Activated CD4-positive, alpha-beta memory T cell treated with anti-CD3 and anti-CD28 coated beads for 36 hours (primary cell): Measurements from ENCODE around the gene CLDN7. TPM values are rescaled to one million over a fixed set of nuclear protein-coding genes. Genes with fewer than 3 reads are reported as not detected.

ENCODE experiments used
- CTCF ChIA-PET: fragments of 350-600 bp; sonication (Branson Sonifier 250); formaldehyde crosslinking; loops from one replicate; lab custom pipeline; 2021; ENCODE audit warnings: antibody characterized with exemption, inconsistent platforms; lab: Charles Lee
- POLR2A ChIA-PET: fragments of 350-600 bp; sonication (Branson Sonifier 250); formaldehyde crosslinking; loops from one replicate; lab custom pipeline; 2021; ENCODE audit warnings: antibody characterized with exemption; lab: Charles Lee
- DNase-seq: peaks from one replicate; pipeline ENCODE4 v3.0.0-alpha.2; 2020
- H3K27ac Mint-ChIP-seq: one replicate; pipeline ENCODE4 v1.8.0; 2021; ENCODE audit warnings: mixed read lengths
- H3K27me3 Mint-ChIP-seq: one replicate; pipeline ENCODE4 v1.8.0; 2021; ENCODE audit warnings: mixed read lengths
- H3K36me3 Mint-ChIP-seq: one replicate; pipeline ENCODE4 v1.8.0; 2021; ENCODE audit warnings: mixed read lengths
- H3K4me1 Mint-ChIP-seq: one replicate; pipeline ENCODE4 v1.8.0; 2021; ENCODE audit warnings: low read depth, mixed read lengths
- H3K4me3 Mint-ChIP-seq: one replicate; pipeline ENCODE4 v1.8.0; 2021; ENCODE audit warnings: mild to moderate bottlenecking, mixed read lengths
- H3K9me3 Mint-ChIP-seq: one replicate; pipeline ENCODE4 v1.8.0; 2021; ENCODE audit warnings: mixed read lengths
- intact Hi-C: fragments of 100-400 bp; cut with micrococcal nuclease; formaldehyde crosslinking; loops from one replicate; pipeline ENCODE4 v1.15.1; 2023
- total RNA-seq, 2 experiments: library from RNA; stranded (reverse); gene quantifications; one replicate each; pipeline ENCODE4 v1.2.3, GENCODE V29; 2021

The CLDN7 gene, protein sequence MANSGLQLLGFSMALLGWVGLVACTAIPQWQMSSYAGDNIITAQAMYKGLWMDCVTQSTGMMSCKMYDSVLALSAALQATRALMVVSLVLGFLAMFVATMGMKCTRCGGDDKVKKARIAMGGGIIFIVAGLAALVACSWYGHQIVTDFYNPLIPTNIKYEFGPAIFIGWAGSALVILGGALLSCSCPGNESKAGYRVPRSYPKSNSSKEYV
- 1 to 10 TPM; 1.5 to 1.6 TPM for total RNA-seq

DNA sequence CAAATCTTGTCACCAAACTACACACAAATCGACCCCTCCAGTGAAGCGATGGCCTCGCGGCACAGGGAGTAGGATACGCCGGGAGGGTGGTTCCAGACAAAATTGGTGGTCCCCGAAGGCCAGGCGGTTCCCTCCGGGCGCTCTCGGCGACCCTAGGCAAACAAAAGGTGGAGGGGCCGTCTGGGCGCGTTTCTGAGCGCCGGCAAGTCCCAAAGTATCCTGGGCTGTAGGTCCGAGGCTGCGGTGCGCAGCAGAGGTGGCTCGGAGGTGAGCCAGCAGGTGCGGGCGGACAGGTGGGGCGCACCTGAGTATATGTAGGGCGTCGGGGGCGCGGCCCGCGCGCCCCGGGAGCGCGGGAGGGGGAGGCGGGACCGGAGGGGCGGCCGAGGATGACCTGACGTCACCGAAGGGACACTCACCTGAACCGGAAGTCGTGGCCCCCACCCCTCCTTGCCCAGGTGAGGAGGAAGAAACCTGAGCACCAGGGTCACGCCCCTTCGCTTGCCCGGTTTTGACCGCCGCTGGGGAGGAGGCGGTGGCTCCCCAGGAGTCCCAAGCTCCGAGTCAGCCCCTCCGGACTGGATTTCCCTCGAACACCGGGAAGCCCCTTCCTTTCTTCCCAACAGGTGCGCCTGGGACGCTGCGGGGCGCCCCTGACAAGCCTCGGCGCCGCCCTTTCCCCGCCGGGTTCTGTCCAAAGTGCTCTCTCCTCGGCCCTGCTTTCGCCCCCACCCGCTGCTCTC, at the start of gene CLDN7:
Gene CLDN7, minus strand, starts transcription at position 287 of the 743 bp plus-strand sequence. CDS start 435 bp downstream, outside the sequence.
- no peak for DNase-seq
- peak within 1 kb of the TSS; percentile 28 for H3K27ac Mint-ChIP-seq
- intact Hi-C loops: no loop called here

DNA sequence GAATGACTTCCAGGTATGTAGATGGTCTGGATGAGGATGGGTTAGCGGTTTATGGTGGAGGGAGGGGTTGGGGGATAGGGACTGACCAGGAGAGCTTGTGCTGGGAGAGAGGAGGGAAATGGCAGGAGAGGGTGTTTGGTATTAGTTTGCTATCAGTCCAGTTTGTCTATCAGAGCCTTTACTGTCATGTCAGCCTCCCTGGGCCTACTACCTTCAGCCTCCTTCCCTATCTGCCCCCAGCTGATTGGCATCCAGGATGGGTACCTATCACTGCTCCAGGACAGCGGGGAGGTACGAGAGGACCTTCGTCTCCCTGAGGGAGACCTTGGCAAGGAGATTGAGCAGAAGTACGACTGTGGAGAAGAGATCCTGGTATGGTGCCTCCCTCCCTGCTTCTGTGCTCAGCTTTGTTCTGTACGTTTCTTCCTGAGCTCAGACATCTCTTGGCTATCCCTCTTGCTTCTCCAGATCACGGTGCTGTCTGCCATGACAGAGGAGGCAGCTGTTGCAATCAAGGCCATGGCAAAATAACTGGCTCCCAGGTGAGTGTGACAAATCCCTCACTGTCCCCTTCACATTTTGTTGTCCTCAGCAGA, 48.9 kb upstream of the CLDN7 start:
- Mint-ChIP-seq H3K4me3 (no peak overlapping the region), H3K27me3 (peaks cover 2% of the 10 kb centered on the region), H3K4me1 (peaks cover 58% of the 10 kb centered on the region), H3K36me3 (peaks cover 56% of the 10 kb centered on the region), H3K27ac (peak overlapping the region; percentile 70), H3K9me3 (no peaks in the 10 kb centered on the region)
- intact Hi-C loops: no loop called here
- ChIA-PET POLR2A (interaction anchor here (1.1 to 1.3 kb wide), 2 partner anchors 18 to 266 kb away, joined by 3 read pairs; no protein-coding TSS in a partner anchor), CTCF (interaction anchor here (1.9 kb wide), 2 partner anchors 13 to 249 kb away, joined by 4 read pairs; no protein-coding TSS in a partner anchor)
- no peak for DNase-seq

More for the DNA sequence above, at the start of gene CLDN7:
- Mint-ChIP-seq H3K4me1 (peaks cover 26% of the 10 kb centered on the region), H3K4me3 (peak within 1 kb of the TSS; percentile 53), H3K27me3 (peaks cover 21% of the 10 kb centered on the region), H3K9me3 (no peaks in the 10 kb centered on the region), H3K36me3 (peaks cover 6% of the 10 kb centered on the region)
- ChIA-PET POLR2A (interaction anchor here (1.1 kb wide), 1 partner anchor 11 kb away, joined by 3 read pairs; the partner anchor contains the start of gene CTDNEP1), CTCF (interaction anchor here (0.6 kb wide), 1 partner anchor 425 kb away, joined by 3 read pairs; the partner anchor contains the start of gene TP53)

- peak overlapping the region; percentile 85 for H3K4me3 Mint-ChIP-seq
- H3K4me1 Mint-ChIP-seq: peaks cover 54% of the 10 kb centered on the region
Measured at GRCh38 chr17:7309628-7310027, 47.4 kb upstream of the CLDN7 start.

GRCh38 chr17:7308625-7309433, 46.6 kb upstream of the CLDN7 start:
- H3K36me3 Mint-ChIP-seq: peaks cover 53% of the 10 kb centered on the region
- peak; percentile 90 for DNase-seq
- peaks cover 2% of the 10 kb centered on the region for H3K27me3 Mint-ChIP-seq
- intact Hi-C loops: loop anchor here (5.0 kb wide), 2 partner anchors 93 to 533 kb away; partner anchors contain the start of gene TMEM256
- CTCF ChIA-PET: interaction anchor here (0.8 to 1.8 kb wide), 6 partner anchors 11 to 252 kb away, joined by 3 to 9 read pairs (median 4); partner anchors contain the start of genes SENP3 and SLC2A4
- peaks cover 46% of the 10 kb centered on the region for H3K4me1 Mint-ChIP-seq
- H3K4me3 Mint-ChIP-seq: peak overlapping the region; percentile 85
- no peaks in the 10 kb centered on the region for H3K9me3 Mint-ChIP-seq
- H3K27ac Mint-ChIP-seq: peak overlapping the region; percentile 97
- POLR2A ChIA-PET: interaction anchor here (0.6 to 2.4 kb wide), 14 partner anchors 12 to 378 kb away, joined by 3 to 13 read pairs (median 3); partner anchors contain the start of genes ACAP1, CTDNEP1, ELP5 and NEURL4

More at GRCh38 chr17:7309628-7310027, 47.4 kb upstream of the CLDN7 start:
- intact Hi-C loops: loop anchor here (5.0 kb wide), 2 partner anchors 93 to 533 kb away; partner anchors contain the start of gene TMEM256
- Mint-ChIP-seq H3K27me3 (peaks cover 2% of the 10 kb centered on the region), H3K27ac (peak overlapping the region; percentile 97), H3K36me3 (peaks cover 53% of the 10 kb centered on the region), H3K9me3 (no peaks in the 10 kb centered on the region)
- DNase-seq: no peak
- ChIA-PET CTCF (interaction anchor here (1.1 to 1.8 kb wide), 3 partner anchors 11 to 29 kb away, joined by 4 to 9 read pairs (median 6); partner anchors contain the start of gene SLC2A4), POLR2A (interaction anchor here (0.6 to 2.4 kb wide), 9 partner anchors 17 to 377 kb away, joined by 3 to 13 read pairs (median 4); partner anchors contain the start of genes ACAP1, NEURL4, POLR2A and TP53)

- H3K27ac Mint-ChIP-seq: peak overlapping the region; percentile 97
- H3K4me1 Mint-ChIP-seq: peaks cover 37% of the 10 kb centered on the region
- POLR2A ChIA-PET: interaction anchor here (0.7 to 2.4 kb wide), 8 partner anchors 13 to 379 kb away, joined by 3 to 13 read pairs (median 4); partner anchors contain the start of genes CTDNEP1, ELP5, NEURL4 and POLR2A
Measured at GRCh38 chr17:7307686-7308624, 45.7 kb upstream of the CLDN7 start.

DNA sequence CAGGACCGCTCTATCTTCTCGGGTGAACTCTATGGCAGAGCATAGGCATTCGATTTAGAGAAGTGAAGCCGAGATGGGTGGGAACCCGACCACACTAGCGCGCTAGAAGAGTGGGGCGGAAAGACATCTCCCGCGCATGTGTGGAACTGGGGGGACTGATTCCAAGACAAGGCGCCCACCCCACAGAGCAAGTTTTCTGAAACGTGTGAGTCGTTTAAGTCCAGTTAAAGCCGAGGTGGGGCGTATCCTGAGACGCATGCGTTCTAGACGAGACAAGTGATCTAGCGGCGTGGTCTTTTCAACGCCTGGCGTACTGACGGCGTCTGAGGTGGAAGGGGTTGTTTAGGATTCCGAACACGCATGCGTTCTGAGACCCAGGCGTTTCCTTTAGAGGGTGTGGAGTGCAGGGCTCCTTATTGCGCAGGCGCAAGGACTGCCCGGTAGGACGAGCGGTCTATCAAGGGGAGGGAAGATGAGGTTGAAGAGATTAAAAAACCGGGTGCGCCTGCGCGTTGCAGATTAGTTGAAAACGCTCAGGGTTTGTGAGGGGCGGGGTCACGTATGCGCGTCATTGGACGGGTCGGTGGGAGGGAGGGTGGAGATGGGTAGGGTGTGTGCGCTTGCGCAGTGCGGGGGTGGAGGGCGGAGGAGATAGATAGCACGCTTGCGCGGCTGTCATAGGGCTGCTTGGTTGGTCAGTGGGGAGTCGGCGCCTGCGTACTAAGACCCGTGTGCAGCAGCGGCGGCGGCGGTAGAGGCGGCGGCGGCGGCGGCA, 44.8 kb upstream of the CLDN7 start, which contains the start of gene EIF5A:
Gene EIF5A, plus strand, starts transcription at position 718 of the 775 bp plus-strand sequence. CDS start 2,008 bp downstream, outside the sequence.
- intact Hi-C loops: loop anchor here (1.0 to 5.0 kb wide), 10 partner anchors 22 to 535 kb away; partner anchors contain the start of genes ELP5, NEURL4, PHF23 and POLR2A
- H3K4me1 Mint-ChIP-seq: peaks cover 29% of the 10 kb centered on the region

More at GRCh38 chr17:7307686-7308624, 45.7 kb upstream of the CLDN7 start:
- intact Hi-C loops: loop anchor here (1.0 to 5.0 kb wide), 10 partner anchors 21 to 534 kb away; partner anchors contain the start of genes ELP5, NEURL4, PHF23 and POLR2A
- Mint-ChIP-seq H3K36me3 (peaks cover 50% of the 10 kb centered on the region), H3K4me3 (peak overlapping the region; percentile 85), H3K27me3 (peaks cover 2% of the 10 kb centered on the region), H3K9me3 (no peaks in the 10 kb centered on the region)
- CTCF ChIA-PET: interaction anchor here (0.8 to 1.2 kb wide), 3 partner anchors 12 to 253 kb away, joined by 3 to 4 read pairs (median 3); partner anchors contain the start of gene SENP3
- peak; percentile 66 for DNase-seq

DNA sequence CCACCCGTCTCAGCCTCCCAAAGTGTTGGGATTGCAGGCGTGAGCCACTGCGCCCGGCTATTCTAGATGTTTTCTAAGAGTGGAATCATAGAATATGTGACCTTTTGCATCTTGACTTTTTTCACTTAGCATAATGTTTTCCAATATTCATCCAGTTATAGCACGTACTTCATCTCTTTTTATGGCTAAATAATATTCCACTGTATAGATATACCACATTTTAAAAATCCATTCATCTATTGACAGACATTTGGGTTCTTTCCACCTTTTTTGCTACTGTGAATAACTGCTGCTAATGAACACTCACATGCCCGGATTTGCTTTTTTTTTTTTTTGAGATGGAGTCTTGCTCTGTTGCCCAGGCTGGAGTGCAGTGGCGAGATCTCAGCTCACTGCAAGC, 41.9 kb upstream of the CLDN7 start:
- no peak for DNase-seq
- H3K27me3 Mint-ChIP-seq: peaks cover 2% of the 10 kb centered on the region
- no peak overlapping the region for H3K4me3 Mint-ChIP-seq
- ChIA-PET POLR2A (interaction anchor here (0.6 to 1.3 kb wide), 2 partner anchors 180 to 248 kb away, joined by 3 read pairs; partner anchors contain the start of gene POLR2A), CTCF (interaction anchor here (0.7 to 1.7 kb wide), 2 partner anchors 8 to 256 kb away, joined by 3 to 12 read pairs; no protein-coding TSS in a partner anchor)
- H3K4me1 Mint-ChIP-seq: peaks cover 2% of the 10 kb centered on the region
- no peaks in the 10 kb centered on the region for H3K9me3 Mint-ChIP-seq
- intact Hi-C loops: no loop called here
- H3K27ac Mint-ChIP-seq: no peak overlapping the region
- peaks cover 14% of the 10 kb centered on the region for H3K36me3 Mint-ChIP-seq

More for the DNA sequence above, 44.8 kb upstream of the CLDN7 start, which contains the start of gene EIF5A:
- POLR2A ChIA-PET: no interaction called here
- Mint-ChIP-seq H3K27ac (peak within 1 kb of the TSS; percentile 97), H3K9me3 (no peaks in the 10 kb centered on the region), H3K4me3 (peak within 1 kb of the TSS; percentile 85), H3K36me3 (peaks cover 41% of the 10 kb centered on the region), H3K27me3 (peaks cover 2% of the 10 kb centered on the region)
- DNase-seq: peak; percentile 100
- CTCF ChIA-PET: interaction anchor here (1.0 to 1.2 kb wide), 2 partner anchors 27 to 73 kb away, joined by 3 to 4 read pairs; partner anchors contain the start of gene DVL2

DNA sequence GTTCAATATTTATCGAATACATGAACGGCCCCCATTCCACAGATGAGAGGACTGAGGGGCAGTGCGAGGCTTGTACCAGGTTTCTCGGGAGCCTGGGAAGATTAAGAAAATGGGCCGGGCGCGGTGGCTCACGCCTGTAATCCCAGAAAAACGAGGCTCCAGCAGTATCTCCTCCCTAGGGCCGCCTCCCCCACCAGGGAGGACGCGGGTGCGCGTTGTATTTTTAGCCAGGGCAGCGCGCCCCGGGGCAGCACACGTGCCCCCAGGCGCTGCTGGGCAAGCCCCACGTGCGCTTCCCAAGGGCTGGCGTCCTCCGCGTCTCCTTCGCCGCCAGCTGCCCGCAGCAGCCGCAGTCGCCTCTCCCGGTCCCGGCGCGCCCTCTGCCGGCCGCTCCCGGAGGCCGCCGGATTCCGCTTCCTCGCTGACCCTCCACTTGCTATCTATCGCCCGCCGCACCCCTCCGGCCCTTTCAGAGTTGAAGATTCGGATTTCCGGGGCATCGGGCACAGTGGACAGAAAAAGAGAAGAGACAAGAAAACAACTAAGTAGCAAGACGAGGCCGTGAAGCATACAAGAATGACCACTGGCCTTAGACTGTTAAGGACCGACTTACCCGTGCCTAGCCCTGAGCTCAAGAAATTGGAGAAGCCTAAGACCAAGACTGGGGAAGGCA, 34.0 kb upstream of the CLDN7 start:
- no peaks in the 10 kb centered on the region for H3K36me3 Mint-ChIP-seq
- H3K9me3 Mint-ChIP-seq: no peaks in the 10 kb centered on the region
- POLR2A ChIA-PET: interaction anchor here (0.6 to 1.7 kb wide), 5 partner anchors 9 to 258 kb away, joined by 3 to 8 read pairs (median 4); partner anchors contain the start of gene SLC2A4
- intact Hi-C loops: loop anchor here (1.0 to 2.0 kb wide), 3 partner anchors 16 to 250 kb away; no protein-coding TSS in a partner anchor
- H3K4me3 Mint-ChIP-seq: peak overlapping the region; percentile 35
- peak; percentile 79 for DNase-seq
- CTCF ChIA-PET: interaction anchor here (0.5 to 5.5 kb wide), 46 partner anchors 8 to 636 kb away, joined by 3 to 145 read pairs (median 4); partner anchors contain the start of genes ACADVL, ACAP1, DLG4 and DVL2
- peaks cover 26% of the 10 kb centered on the region for H3K27me3 Mint-ChIP-seq
- peaks cover 21% of the 10 kb centered on the region for H3K4me1 Mint-ChIP-seq
- no peak overlapping the region for H3K27ac Mint-ChIP-seq
